Activated B cell treated with CpG ODN at 0.5 μM for 24 hours (primary cell): ENCODE measurements around the gene RPL39L. TPM values are rescaled to one million over a fixed set of nuclear protein-coding genes. Genes with fewer than 3 reads are reported as not detected.
A peak's percentile ranks its signal among the peaks of the same experiment; 100 is the strongest.
"Not testable (repeated sequence)": the region's sequence is repeated elsewhere in the genome, so short reads cannot be mapped to it uniquely, and the experiment has no call there.

ENCODE experiments used
- ATAC-seq: fragments of 200-7000 bp; cut with Tn5 transposase; one replicate; pipeline ENCODE4 v1.10.0; 2021; ENCODE audit warnings: low read depth, mild to moderate bottlenecking, moderate library complexity
- CTCF ChIA-PET: fragments of 350-600 bp; sonication (Branson Sonifier 250); formaldehyde crosslinking; loops from one replicate; lab custom pipeline; 2021; ENCODE audit warnings: antibody characterized with exemption; lab: Charles Lee
- POLR2A ChIA-PET: fragments of 350-600 bp; sonication (Branson Sonifier 250); formaldehyde crosslinking; loops from one replicate; lab custom pipeline; 2021; ENCODE audit warnings: antibody characterized with exemption; lab: Charles Lee
- DNase-seq: peaks from one replicate; pipeline ENCODE4 v3.0.0; 2022
- H3K27ac Mint-ChIP-seq: one replicate; pipeline ENCODE4 v1.8.0; 2020; ENCODE audit warnings: mixed read lengths
- H3K27me3 Mint-ChIP-seq: one replicate; pipeline ENCODE4 v1.8.0; 2021; ENCODE audit warnings: mixed read lengths
- H3K36me3 Mint-ChIP-seq: one replicate; pipeline ENCODE4 v1.8.0; 2021; ENCODE audit warnings: low read depth, mixed read lengths
- H3K4me1 Mint-ChIP-seq: one replicate; pipeline ENCODE4 v1.8.0; 2021; ENCODE audit warnings: mixed read lengths
- H3K4me3 Mint-ChIP-seq: one replicate; pipeline ENCODE4 v1.8.0; 2020; ENCODE audit warnings: mild to moderate bottlenecking, mixed read lengths
- H3K9me3 Mint-ChIP-seq: one replicate; pipeline ENCODE4 v1.8.0; 2020; ENCODE audit warnings: mixed read lengths
- CTCF ChIP-seq: fragments of 200-600 bp; IDR thresholded peaks from one replicate; pipeline ENCODE4 v1.8.0; 2022; ENCODE audit warnings: antibody characterized with exemption, mild to moderate bottlenecking
- intact Hi-C: fragments of 100-400 bp; cut with micrococcal nuclease; formaldehyde crosslinking; loops from one replicate; pipeline ENCODE4 v1.15.1; 2024
- total RNA-seq: library from RNA; stranded (reverse); gene quantifications from 2 replicates; pipeline ENCODE4 v1.2.3, GENCODE V29; 2022

The RPL39L gene
- total RNA-seq, 1 donor from 2014 or later = 4.7 TPM

GRCh38 chr3:187139895-187140253, 578 bp upstream of the RPL39L start:
- peaks cover 18% of the 10 kb centered on the region for H3K36me3 Mint-ChIP-seq
- H3K4me3 Mint-ChIP-seq = peak overlapping the region; percentile 90
- ATAC-seq (no peak), DNase-seq (no peak)
- H3K27me3 Mint-ChIP-seq = no peaks in the 10 kb centered on the region
- TF ChIP-seq CTCF = no peak
- peaks cover 20% of the 10 kb centered on the region for H3K9me3 Mint-ChIP-seq
- CTCF ChIA-PET = interaction anchor here (0.6 to 5.3 kb wide), 24 partner anchors 9 to 356 kb away, joined by 3 to 60 read pairs (median 4); partner anchors contain the start of gene EIF4A2
- intact Hi-C loops = loop anchor here (1.0 to 10.0 kb wide), 8 partner anchors 10 to 605 kb away; partner anchors contain the start of genes DNAJB11 and ST6GAL1
- peaks cover 19% of the 10 kb centered on the region for H3K4me1 Mint-ChIP-seq
- peak overlapping the region; percentile 95 for H3K27ac Mint-ChIP-seq
- POLR2A ChIA-PET = interaction anchor here (0.6 to 2.3 kb wide), 25 partner anchors 9 to 1805 kb away, joined by 3 to 28 read pairs (median 5); partner anchors contain the start of gene EIF4A2

- ChIA-PET POLR2A (interaction anchor here (0.9 to 1.4 kb wide), 2 partner anchors 105 to 206 kb away, joined by 4 to 11 read pairs; no protein-coding TSS in a partner anchor), CTCF (interaction anchor here (1.1 to 5.3 kb wide), 3 partner anchors 13 to 288 kb away, joined by 4 to 60 read pairs (median 21); no protein-coding TSS in a partner anchor)
- Mint-ChIP-seq H3K36me3 (peaks cover 15% of the 10 kb centered on the region), H3K9me3 (peaks cover 12% of the 10 kb centered on the region), H3K27me3 (no peaks in the 10 kb centered on the region), H3K4me3 (no peak overlapping the region), H3K4me1 (peaks cover 36% of the 10 kb centered on the region), H3K27ac (no peak overlapping the region)
- intact Hi-C loops = loop anchor here (10.0 kb wide), 2 partner anchors 112 to 602 kb away; no protein-coding TSS in a partner anchor
- no peak for DNase-seq
- ATAC-seq = no peak
- TF ChIP-seq CTCF = no peak
Measured at GRCh38 chr3:187136936-187137335, 2.4 kb downstream of the RPL39L start.

GRCh38 chr3:187136337-187136736, 3.0 kb downstream of the RPL39L start:
- ATAC-seq (no peak), DNase-seq (no peak)
- H3K4me3 Mint-ChIP-seq = no peak overlapping the region
- no peak overlapping the region for H3K27ac Mint-ChIP-seq
- peaks cover 39% of the 10 kb centered on the region for H3K4me1 Mint-ChIP-seq
- peaks cover 11% of the 10 kb centered on the region for H3K9me3 Mint-ChIP-seq
- CTCF ChIA-PET = no interaction called here
- peaks cover 15% of the 10 kb centered on the region for H3K36me3 Mint-ChIP-seq
- no peak for TF ChIP-seq CTCF
- H3K27me3 Mint-ChIP-seq = no peaks in the 10 kb centered on the region
- intact Hi-C loops = loop anchor here (10.0 kb wide), 2 partner anchors 112 to 602 kb away; no protein-coding TSS in a partner anchor
- POLR2A ChIA-PET = interaction anchor here (0.9 to 1.4 kb wide), 2 partner anchors 105 to 205 kb away, joined by 4 to 11 read pairs; no protein-coding TSS in a partner anchor

GRCh38 chr3:187135172-187135690, 4.1 kb downstream of the RPL39L start:
- H3K4me3 Mint-ChIP-seq, H3K27ac Mint-ChIP-seq, ATAC-seq, DNase-seq, H3K27me3 Mint-ChIP-seq, CTCF ChIA-PET: not testable (repeated sequence)
- Mint-ChIP-seq H3K36me3 (peaks cover 23% of the 10 kb centered on the region), H3K4me1 (peaks cover 50% of the 10 kb centered on the region), H3K9me3 (peaks cover 11% of the 10 kb centered on the region)
- POLR2A ChIA-PET = interaction anchor here (1.4 kb wide), 1 partner anchor 204 kb away, joined by 4 read pairs; no protein-coding TSS in a partner anchor
- intact Hi-C loops = loop anchor here (10.0 kb wide), 2 partner anchors 110 to 600 kb away; no protein-coding TSS in a partner anchor

GRCh38 chr3:187133181-187133580, 6.1 kb downstream of the RPL39L start:
- Mint-ChIP-seq H3K27ac (peak overlapping the region; percentile 73), H3K9me3 (peaks cover 11% of the 10 kb centered on the region), H3K4me1 (peaks cover 43% of the 10 kb centered on the region), H3K36me3 (peaks cover 22% of the 10 kb centered on the region), H3K4me3 (peak overlapping the region; percentile 11)
- CTCF ChIA-PET = interaction anchor here (2.3 kb wide), 1 partner anchor 20 kb away, joined by 10 read pairs; no protein-coding TSS in a partner anchor
- intact Hi-C loops = loop anchor here (5.0 to 10.0 kb wide), 3 partner anchors 66 to 598 kb away; no protein-coding TSS in a partner anchor
- DNase-seq, H3K27me3 Mint-ChIP-seq, POLR2A ChIA-PET: not testable (repeated sequence)
- ATAC-seq = peak; percentile 28

GRCh38 chr3:187132666-187133065, 6.6 kb downstream of the RPL39L start:
- ChIA-PET CTCF (interaction anchor here (2.3 kb wide), 1 partner anchor 20 kb away, joined by 10 read pairs; no protein-coding TSS in a partner anchor), POLR2A (no interaction called here)
- Mint-ChIP-seq H3K9me3 (peaks cover 11% of the 10 kb centered on the region), H3K4me1 (peaks cover 42% of the 10 kb centered on the region), H3K27ac (peak overlapping the region; percentile 73), H3K36me3 (peaks cover 22% of the 10 kb centered on the region), H3K27me3 (no peaks in the 10 kb centered on the region), H3K4me3 (no peak overlapping the region)
- no peak for TF ChIP-seq CTCF
- ATAC-seq (no peak), DNase-seq (no peak)
- intact Hi-C loops = loop anchor here (5.0 to 10.0 kb wide), 3 partner anchors 65 to 598 kb away; no protein-coding TSS in a partner anchor
